ENCODE measurements around the gene KHDC4. TPM values are rescaled to one million over a fixed set of nuclear protein-coding genes. Genes with fewer than 3 reads are reported as not detected.
"Not testable (repeated sequence)": the region's sequence is repeated elsewhere in the genome, so short reads cannot be mapped to it uniquely, and the experiment has no call there.

KHDC4 gene
- total and polyA plus RNA-seq, 7 experiments from 2014 or later = 8.1 to 117 (median 64.9) TPM

DNA sequence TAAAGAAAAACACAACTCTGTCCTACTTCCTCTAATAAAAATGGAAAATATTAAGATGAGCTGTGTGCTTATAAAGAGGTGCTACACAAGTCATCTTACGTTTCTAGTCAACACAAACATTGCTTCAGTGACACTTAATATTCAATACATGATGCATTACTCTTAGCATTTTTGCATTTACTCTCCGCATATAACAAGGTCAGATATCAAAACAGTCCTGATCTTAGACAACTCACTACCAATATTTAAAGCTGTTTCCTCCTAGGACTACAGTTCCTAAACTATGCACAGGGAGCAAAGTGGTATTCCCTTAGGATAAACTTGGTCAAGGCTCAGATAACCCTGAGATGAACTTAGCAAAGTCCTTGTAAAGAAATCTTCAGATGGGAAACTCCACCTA is 35.3 kb downstream of the KHDC4 start:
- Histone ChIP-seq H3K36me3 (ENCODE audit: control insufficient read depth in 2 of 3, insufficient read depth in 3 of 3, low read length in 3 of 3) (peaks cover 17 to 57% (median 19%) of the 10 kb centered on the region in 3 experiments), H3K27me3 (ENCODE audit: control insufficient read depth in 2 of 2, insufficient read depth in 2 of 2, low read length in 2 of 2) (no peaks in the 10 kb centered on the region), H3K27ac (ENCODE audit: low read depth, low read length) (no peak overlapping the region), H3K4me1 (ENCODE audit: control insufficient read depth in 2 of 2, insufficient read depth in 2 of 2, low read length in 2 of 2) (peaks cover 0 to 3% of the 10 kb centered on the region in 2 donors), H3K9me3 (ENCODE audit: control insufficient read depth in 2 of 3, low read length in 3 of 3) (no peaks in the 10 kb centered on the region), H3K4me3 (ENCODE audit: low read length) (no peak overlapping the region)
- POLR2A ChIA-PET = interaction anchor here (0.6 to 0.8 kb wide), 4 partner anchors 10 to 157 kb away, joined by 3 to 5 read pairs (median 4); no protein-coding TSS in a partner anchor
- H3K36me3 Mint-ChIP-seq = peaks cover 5 to 26% (median 19%) of the 10 kb centered on the region in 5 donors
- peak overlapping the region in 3 of 9 donors; percentile 21 to 62 (median 49) for H3K27ac Mint-ChIP-seq
- no peak for DNase-seq
- peaks cover 0 to 8% (median 5%) of the 10 kb centered on the region in 7 donors for H3K4me1 Mint-ChIP-seq
- CTCF ChIA-PET = no interaction called here
- no peak for ATAC-seq
- no peak overlapping the region for H3K4me3 Mint-ChIP-seq
- no peaks in the 10 kb centered on the region for H3K9me3 Mint-ChIP-seq
- H3K27me3 Mint-ChIP-seq = no peaks in the 10 kb centered on the region
- intact Hi-C loops (cut with micrococcal nuclease) = no loop called here

DNA sequence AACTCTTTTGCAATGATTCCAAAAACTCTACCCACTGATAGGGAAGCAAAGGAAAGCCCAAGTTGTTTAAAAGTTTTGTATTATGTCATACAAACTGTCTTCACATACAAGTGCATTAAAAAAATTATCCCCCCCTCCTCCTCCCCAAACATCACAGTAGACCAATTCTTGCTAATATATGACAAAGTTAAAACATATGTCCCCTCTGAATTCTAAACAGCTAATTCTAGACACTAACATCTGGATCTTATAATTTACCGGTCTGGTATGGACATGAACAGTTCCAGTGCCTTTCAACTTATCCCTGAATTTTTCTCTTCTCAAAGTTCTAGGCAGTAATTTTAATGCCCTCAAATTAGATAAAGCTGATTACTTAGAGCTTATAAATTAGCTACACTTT is 36.5 kb downstream of the KHDC4 start:
- H3K36me3 Mint-ChIP-seq = peaks cover 5 to 26% (median 19%) of the 10 kb centered on the region in 5 donors
- no peak overlapping the region for H3K4me3 Mint-ChIP-seq
- ChIA-PET POLR2A (no interaction called here), CTCF (no interaction called here)
- H3K36me3 ChIP-seq (ENCODE audit: control insufficient read depth in 2 of 3, insufficient read depth in 3 of 3, low read length in 3 of 3) = peaks cover 14 to 49% (median 18%) of the 10 kb centered on the region in 3 experiments
- DNase-seq = no peak
- no peak for ATAC-seq
- H3K27me3 ChIP-seq (ENCODE audit: control insufficient read depth in 2 of 2, insufficient read depth in 2 of 2, low read length in 2 of 2) = no peaks in the 10 kb centered on the region
- intact Hi-C loops (cut with micrococcal nuclease) = no loop called here
- H3K27ac Mint-ChIP-seq = peak overlapping the region in 4 of 9 donors; percentile 38 to 72 (median 54)
- peaks cover 7 to 19% (median 16%) of the 10 kb centered on the region in 7 donors for H3K4me1 Mint-ChIP-seq
- H3K4me1 ChIP-seq (ENCODE audit: control insufficient read depth in 2 of 2, insufficient read depth in 2 of 2, low read length in 2 of 2) = peaks cover 4 to 13% of the 10 kb centered on the region in 2 donors
- no peaks in the 10 kb centered on the region for H3K9me3 ChIP-seq (ENCODE audit: control insufficient read depth in 2 of 3, low read length in 3 of 3)
- H3K27me3 Mint-ChIP-seq = no peaks in the 10 kb centered on the region
- no peak overlapping the region for H3K4me3 ChIP-seq (ENCODE audit: low read length)
- H3K27ac ChIP-seq (ENCODE audit: low read depth, low read length) = no peak overlapping the region
- no peaks in the 10 kb centered on the region for H3K9me3 Mint-ChIP-seq

DNA sequence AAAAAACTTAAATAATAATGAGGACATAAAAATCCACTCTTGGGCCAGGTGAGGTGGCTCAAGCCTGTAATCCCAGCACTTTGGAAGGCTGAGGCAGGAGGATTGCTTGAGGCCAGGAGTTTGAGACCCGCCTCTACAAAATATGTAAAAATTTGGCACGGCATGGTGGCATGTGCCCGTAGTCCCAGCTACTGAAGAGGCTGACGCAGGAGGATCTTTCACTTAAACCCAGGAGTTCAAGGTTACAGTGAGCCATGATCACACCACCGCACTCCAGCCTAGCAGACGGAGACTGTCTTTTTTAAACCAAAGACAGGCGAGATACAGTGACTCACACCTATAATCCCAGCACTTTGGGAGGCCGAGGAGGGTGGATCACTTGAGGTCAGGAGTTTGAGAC is 37.7 kb downstream of the KHDC4 start:
- ATAC-seq; H3K27me3 ChIP-seq (ENCODE audit: control insufficient read depth in 2 of 2, insufficient read depth in 2 of 2, low read length in 2 of 2); CTCF ChIA-PET; DNase-seq; H3K4me3 Mint-ChIP-seq; H3K9me3 ChIP-seq (ENCODE audit: control insufficient read depth in 2 of 3, low read length in 3 of 3); intact Hi-C loops (cut with micrococcal nuclease); H3K27me3 Mint-ChIP-seq; H3K27ac ChIP-seq (ENCODE audit: low read depth, low read length); H3K4me3 ChIP-seq (ENCODE audit: low read length); H3K9me3 Mint-ChIP-seq: not testable (repeated sequence)
- Mint-ChIP-seq H3K36me3 (peaks cover 5 to 26% (median 19%) of the 10 kb centered on the region in 5 donors), H3K27ac (peak overlapping the region in 2 of 9 donors; percentile 39 to 41), H3K4me1 (peaks cover 9 to 22% (median 20%) of the 10 kb centered on the region in 7 donors)
- Histone ChIP-seq H3K4me1 (ENCODE audit: control insufficient read depth in 2 of 2, insufficient read depth in 2 of 2, low read length in 2 of 2) (peaks cover 4 to 13% of the 10 kb centered on the region in 2 donors), H3K36me3 (ENCODE audit: control insufficient read depth in 2 of 3, insufficient read depth in 3 of 3, low read length in 3 of 3) (peaks cover 14 to 43% (median 16%) of the 10 kb centered on the region in 3 experiments)
- POLR2A ChIA-PET = interaction anchor here (0.7 kb wide), 1 partner anchor 392 kb away, joined by 3 read pairs; no protein-coding TSS in a partner anchor

DNA sequence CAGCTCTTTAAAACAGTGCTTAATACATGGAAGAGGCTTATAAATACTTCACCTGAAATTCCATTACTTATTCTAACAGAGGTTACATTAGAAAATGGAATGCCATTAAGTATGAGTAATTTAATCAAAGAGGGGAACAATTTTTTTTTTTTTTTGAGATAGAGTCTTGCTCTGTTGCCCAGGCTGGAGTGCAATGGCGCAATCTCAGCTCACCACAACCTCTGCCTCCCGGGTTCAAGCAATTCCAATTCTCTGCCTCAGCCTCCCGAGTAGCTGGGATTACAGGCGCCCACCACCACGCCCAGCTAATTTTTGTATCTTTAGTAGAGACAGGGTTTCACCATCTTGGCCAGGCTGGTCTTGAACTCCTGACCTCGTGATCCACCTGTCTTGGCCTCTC is 38.6 kb downstream of the KHDC4 start:
- H3K4me3 Mint-ChIP-seq; intact Hi-C loops (cut with micrococcal nuclease); H3K27ac ChIP-seq (ENCODE audit: low read depth, low read length); CTCF ChIA-PET; H3K9me3 ChIP-seq (ENCODE audit: control insufficient read depth in 2 of 3, low read length in 3 of 3); H3K27me3 ChIP-seq (ENCODE audit: control insufficient read depth in 2 of 2, insufficient read depth in 2 of 2, low read length in 2 of 2); H3K4me3 ChIP-seq (ENCODE audit: low read length); DNase-seq; ATAC-seq; H3K9me3 Mint-ChIP-seq; H3K27me3 Mint-ChIP-seq: not testable (repeated sequence)
- H3K27ac Mint-ChIP-seq = peak overlapping the region in 2 of 9 donors; percentile 37 to 51
- peaks cover 5 to 26% (median 19%) of the 10 kb centered on the region in 5 donors for H3K36me3 Mint-ChIP-seq
- peaks cover 9 to 22% (median 20%) of the 10 kb centered on the region in 7 donors for H3K4me1 Mint-ChIP-seq
- POLR2A ChIA-PET = interaction anchor here (0.7 to 1.2 kb wide), 3 partner anchors 17 to 94 kb away, joined by 3 to 4 read pairs (median 4); partner anchors contain the start of gene KHDC4
- H3K4me1 ChIP-seq (ENCODE audit: control insufficient read depth in 2 of 2, insufficient read depth in 2 of 2, low read length in 2 of 2) = peaks cover 4 to 13% of the 10 kb centered on the region in 2 donors
- peaks cover 9 to 34% (median 14%) of the 10 kb centered on the region in 3 experiments for H3K36me3 ChIP-seq (ENCODE audit: control insufficient read depth in 2 of 3, insufficient read depth in 3 of 3, low read length in 3 of 3)

DNA sequence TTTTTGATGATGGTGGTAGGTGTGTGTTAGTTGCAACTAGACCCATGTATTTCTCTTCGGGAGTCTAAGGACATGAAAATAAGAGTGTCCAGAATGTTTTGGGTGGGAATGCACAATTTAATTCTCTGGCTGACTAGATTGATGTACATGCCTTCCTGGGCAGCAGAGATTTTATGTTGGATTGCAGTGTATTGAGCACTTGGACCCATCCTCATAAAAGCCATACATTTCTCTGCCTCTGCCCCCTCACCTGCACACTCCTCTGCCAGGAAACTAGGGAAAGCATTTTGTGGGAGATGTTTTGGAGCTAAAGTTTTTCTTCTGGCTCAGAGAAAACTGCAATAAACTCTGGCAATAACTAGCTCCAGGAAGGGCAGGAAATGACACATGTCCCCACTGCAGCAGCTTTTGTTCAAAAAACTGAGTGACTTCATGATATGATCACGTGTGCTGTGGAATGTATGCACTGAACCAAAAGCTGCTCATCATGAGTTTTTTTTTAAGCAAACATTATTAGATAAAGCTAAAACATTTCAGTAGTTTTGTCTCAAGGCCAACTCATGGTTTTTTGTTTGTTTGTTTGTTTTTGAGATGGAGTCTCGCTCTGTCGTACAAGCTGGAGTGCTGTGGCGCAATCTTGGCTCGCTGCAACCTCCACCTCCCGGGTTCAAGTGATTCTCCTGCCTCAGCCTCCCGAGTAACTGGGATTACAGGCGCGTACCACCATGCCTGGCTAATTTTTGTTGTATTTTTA is 40.6 kb downstream of the KHDC4 start:
- ATAC-seq (peak; percentile 88), DNase-seq (peak in 7 of 9 donors; percentile 38 to 61 (median 46))
- Histone ChIP-seq H3K4me1 (ENCODE audit: control insufficient read depth in 2 of 2, insufficient read depth in 2 of 2, low read length in 2 of 2) (peaks cover 4 to 13% of the 10 kb centered on the region in 2 donors), H3K9me3 (ENCODE audit: control insufficient read depth in 2 of 3, low read length in 3 of 3) (no peaks in the 10 kb centered on the region), H3K4me3 (ENCODE audit: low read length) (no peak overlapping the region), H3K36me3 (ENCODE audit: control insufficient read depth in 2 of 3, insufficient read depth in 3 of 3, low read length in 3 of 3) (peaks cover 0 to 13% (median 1%) of the 10 kb centered on the region in 3 experiments), H3K27me3 (ENCODE audit: control insufficient read depth in 2 of 2, insufficient read depth in 2 of 2, low read length in 2 of 2) (no peaks in the 10 kb centered on the region), H3K27ac (ENCODE audit: low read depth, low read length) (peak overlapping the region; percentile 56)
- ChIA-PET CTCF (no interaction called here), POLR2A (interaction anchor here (0.6 to 1.5 kb wide), 8 partner anchors 9 to 657 kb away, joined by 3 to 6 read pairs (median 3); partner anchors contain the start of genes GON4L, KHDC4, PMF1 and SYT11)
- Mint-ChIP-seq H3K4me3 (peak overlapping the region in 7 of 10 donors; percentile 11 to 59 (median 29)), H3K36me3 (peaks cover 0 to 10% (median 7%) of the 10 kb centered on the region in 5 donors), H3K9me3 (no peaks in the 10 kb centered on the region), H3K27me3 (no peaks in the 10 kb centered on the region), H3K4me1 (peaks cover 9 to 19% (median 16%) of the 10 kb centered on the region in 7 donors), H3K27ac (peak overlapping the region; percentile 72 to 91 (median 85))
- intact Hi-C loops (cut with micrococcal nuclease) = loop anchor here (1.0 kb wide), 2 partner anchors 18 to 36 kb away; partner anchors contain the start of genes GON4L (in 1 of the 2) and RIT1 (in 1 of the 2)

DNA sequence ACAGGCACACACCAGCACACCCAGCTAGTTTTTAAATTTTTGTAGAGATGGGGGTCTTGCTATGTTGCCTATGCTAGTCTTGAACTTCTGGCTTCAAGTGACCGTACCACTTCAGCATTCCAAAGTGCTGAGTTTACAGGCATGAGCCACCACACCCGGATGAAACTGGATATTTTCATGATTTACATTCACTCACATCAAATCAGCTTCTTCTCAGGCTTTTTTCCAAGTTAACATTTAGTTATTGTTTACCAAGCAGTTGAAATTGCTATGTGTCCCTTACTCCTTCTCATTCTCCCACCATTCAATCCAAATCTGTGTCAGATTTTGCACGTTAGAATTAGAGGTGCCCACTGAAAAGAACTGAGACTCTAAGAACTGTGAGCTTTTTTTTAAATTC is 41.4 kb downstream of the KHDC4 start:
- Mint-ChIP-seq H3K9me3 (no peaks in the 10 kb centered on the region), H3K36me3 (peaks cover 0 to 8% (median 5%) of the 10 kb centered on the region in 5 donors), H3K4me1 (peaks cover 9 to 17% (median 16%) of the 10 kb centered on the region in 7 donors), H3K27me3 (no peaks in the 10 kb centered on the region), H3K27ac (peak overlapping the region; percentile 72 to 91 (median 85)), H3K4me3 (peak overlapping the region in 3 of 10 donors; percentile 11 to 59 (median 45))
- no peaks in the 10 kb centered on the region for H3K9me3 ChIP-seq (ENCODE audit: control insufficient read depth in 2 of 3, low read length in 3 of 3)
- H3K4me1 ChIP-seq (ENCODE audit: control insufficient read depth in 2 of 2, insufficient read depth in 2 of 2, low read length in 2 of 2) = peaks cover 4 to 13% of the 10 kb centered on the region in 2 donors
- H3K27me3 ChIP-seq (ENCODE audit: control insufficient read depth in 2 of 2, insufficient read depth in 2 of 2, low read length in 2 of 2) = no peaks in the 10 kb centered on the region
- intact Hi-C loops (cut with micrococcal nuclease) = loop anchor here (1.0 kb wide), 2 partner anchors 19 to 35 kb away; partner anchors contain the start of genes GON4L (in 1 of the 2) and RIT1 (in 1 of the 2)
- H3K36me3 ChIP-seq (ENCODE audit: control insufficient read depth in 2 of 3, insufficient read depth in 3 of 3, low read length in 3 of 3) = peaks cover 0 to 10% (median 0%) of the 10 kb centered on the region in 3 experiments
- ATAC-seq (no peak), DNase-seq (no peak)
- H3K4me3 ChIP-seq (ENCODE audit: low read length) = no peak overlapping the region
- POLR2A ChIA-PET = interaction anchor here (1.5 kb wide), 1 partner anchor 34 kb away, joined by 3 read pairs; no protein-coding TSS in a partner anchor
- CTCF ChIA-PET = no interaction called here
- peak overlapping the region; percentile 56 for H3K27ac ChIP-seq (ENCODE audit: low read depth, low read length)

Measured in naive thymus-derived CD4-positive, alpha-beta T cell (primary cell).